Hepatocyte (in vitro differentiated cells): ENCODE measurements around the gene MCF2L2.

Source experiments
- EZH2 ChIP-seq: fragments of 200-600 bp; sonication (generic); IDR thresholded peaks from 2 replicates; pipeline ENCODE4 v1.6.1; 2016; ENCODE audit warnings: antibody characterized with exemption, mild to moderate bottlenecking, borderline replicate concordance
- EZH2phosphoT487 ChIP-seq: fragments of 200-600 bp; sonication (generic); IDR thresholded peaks from one replicate; pipeline ENCODE4 v1.6.1; 2018; ENCODE audit warnings: antibody characterized with exemption, mild to moderate bottlenecking, low read depth, moderate library complexity; ENCODE audit not compliant: unreplicated experiment, severe bottlenecking
- TF ChIP-seq, protein P1 (sequence below): fragments of 200-600 bp; sonication (generic); IDR thresholded peaks from 2 replicates; pipeline ENCODE4 v1.5.1; 2016; ENCODE audit warnings: antibody characterized with exemption, mild to moderate bottlenecking; ENCODE audit not compliant: poor library complexity

GRCh38 chr3:183455089-183455488 is 26.7 kb upstream of the MCF2L2 start:
- TF ChIP-seq EZH2phosphoT487: no peak
- TF ChIP-seq, protein P1, sequence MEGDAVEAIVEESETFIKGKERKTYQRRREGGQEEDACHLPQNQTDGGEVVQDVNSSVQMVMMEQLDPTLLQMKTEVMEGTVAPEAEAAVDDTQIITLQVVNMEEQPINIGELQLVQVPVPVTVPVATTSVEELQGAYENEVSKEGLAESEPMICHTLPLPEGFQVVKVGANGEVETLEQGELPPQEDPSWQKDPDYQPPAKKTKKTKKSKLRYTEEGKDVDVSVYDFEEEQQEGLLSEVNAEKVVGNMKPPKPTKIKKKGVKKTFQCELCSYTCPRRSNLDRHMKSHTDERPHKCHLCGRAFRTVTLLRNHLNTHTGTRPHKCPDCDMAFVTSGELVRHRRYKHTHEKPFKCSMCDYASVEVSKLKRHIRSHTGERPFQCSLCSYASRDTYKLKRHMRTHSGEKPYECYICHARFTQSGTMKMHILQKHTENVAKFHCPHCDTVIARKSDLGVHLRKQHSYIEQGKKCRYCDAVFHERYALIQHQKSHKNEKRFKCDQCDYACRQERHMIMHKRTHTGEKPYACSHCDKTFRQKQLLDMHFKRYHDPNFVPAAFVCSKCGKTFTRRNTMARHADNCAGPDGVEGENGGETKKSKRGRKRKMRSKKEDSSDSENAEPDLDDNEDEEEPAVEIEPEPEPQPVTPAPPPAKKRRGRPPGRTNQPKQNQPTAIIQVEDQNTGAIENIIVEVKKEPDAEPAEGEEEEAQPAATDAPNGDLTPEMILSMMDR: no peak
- no peak for TF ChIP-seq EZH2
